H1 (cell line): ENCODE results near the gene STRN. TPM values are rescaled to one million over a fixed set of nuclear protein-coding genes. Genes with fewer than 3 reads are reported as not detected.

ENCODE experiments used
- CTCF ChIA-PET: fragments of 300-600 bp; sonication (Branson Sonifier 250); formaldehyde crosslinking; loops from one replicate; lab custom pipeline; 2021; ENCODE audit not compliant: partially characterized antibody; lab: Charles Lee
- POLR2A ChIA-PET: fragments of 300-600 bp; sonication (Branson Sonifier 250); formaldehyde crosslinking; loops from one replicate; lab custom pipeline; 2021; ENCODE audit warnings: inconsistent platforms; ENCODE audit not compliant: partially characterized antibody; lab: Charles Lee
- DNase-seq, 2 experiments: peaks; one replicate each; pipeline versions ENCODE4 v3.0.0 to v3.0.0-alpha.2; 2010 to 2022; ENCODE audit warnings: low spot score in 2 of 2, low read depth in 1 of 2, mixed read lengths in 1 of 2
- FAIRE-seq: peaks from 2 replicates; lab custom pipeline; 2011; peaks lifted over from hg19 to GRCh38; lab: Jason Lieb, UNC
- H2AFZ ChIP-seq: 2 replicates; pipeline ENCODE4 v1.8.1; 2012; ENCODE audit warnings: low read length, inconsistent platforms
- H2AK5ac ChIP-seq: 2 replicates; pipeline ENCODE4 v1.6.1; 2013; ENCODE audit warnings: low read depth, low read length
- H2BK120ac ChIP-seq: replicated peaks from 2 replicates; pipeline ENCODE3; 2013; ENCODE audit warnings: low read depth, low read length, inconsistent platforms
- H2BK12ac ChIP-seq: 2 replicates; pipeline ENCODE4 v1.6.1; 2013; ENCODE audit warnings: low read depth, low read length
- H2BK15ac ChIP-seq: 2 replicates; pipeline ENCODE4 v1.6.1; 2013; ENCODE audit warnings: low read length
- H2BK20ac ChIP-seq: 2 replicates; pipeline ENCODE4 v1.6.1; 2013; ENCODE audit warnings: low read length
- H2BK5ac ChIP-seq: 2 replicates; pipeline ENCODE4 v1.6.1; 2013; ENCODE audit warnings: low read depth, low read length
- H3K14ac ChIP-seq: 2 replicates; pipeline ENCODE4 v1.6.1; 2013; ENCODE audit warnings: inconsistent platforms; ENCODE audit not compliant: insufficient read length
- H3K18ac ChIP-seq: 2 replicates; pipeline ENCODE4 v1.6.1; 2013; ENCODE audit warnings: low read length; ENCODE audit errors: extremely low read depth
- H3K23ac ChIP-seq: 2 replicates; pipeline ENCODE4 v1.6.1; 2013; ENCODE audit warnings: inconsistent platforms; ENCODE audit not compliant: insufficient read length
- H3K23me2 ChIP-seq: 2 replicates; pipeline ENCODE4 v1.6.1; 2013; ENCODE audit warnings: low read depth, low read length
- H3K27ac ChIP-seq: 2 replicates; pipeline ENCODE4 v1.6.1; 2011; ENCODE audit warnings: low read depth, low read length, inconsistent platforms
- H3K27me3 ChIP-seq, 4 experiments: replicated peaks in 1 of 4; 1 replicate in 1 of 4; 2 replicates in 3 of 4; pipeline versions ENCODE4 v1.6.1 to v1.8.1; 2011 to 2013; ENCODE audit warnings: low read length in 3 of 4, mild to moderate bottlenecking in 3 of 4, inconsistent platforms in 2 of 4, mixed read lengths in 2 of 4, moderate library complexity in 1 of 4; ENCODE audit not compliant: control insufficient read depth in 3 of 4, insufficient read depth in 3 of 4; ENCODE audit errors: extremely low read depth in 1 of 4
- H3K36me3 ChIP-seq, 4 experiments: 2 replicates each; pipeline versions ENCODE4 v1.6.1 to v1.8.1; 2011 to 2013; ENCODE audit warnings: mild to moderate bottlenecking in 4 of 4, low read length in 3 of 4, moderate library complexity in 2 of 4, control low read depth in 1 of 4, inconsistent platforms in 1 of 4; ENCODE audit not compliant: insufficient read depth in 4 of 4, control insufficient read depth in 2 of 4
- H3K4ac ChIP-seq: replicated peaks from 2 replicates; pipeline ENCODE3; 2013; ENCODE audit warnings: low read length, low read depth, mixed read lengths, inconsistent platforms; ENCODE audit not compliant: insufficient read length
- H3K4me1 ChIP-seq, 4 experiments: replicated peaks in 1 of 4; 1 replicate in 1 of 4; 2 replicates in 3 of 4; pipeline versions ENCODE4 v1.6.1 to v1.8.1; 2011 to 2013; ENCODE audit warnings: low read length in 3 of 4, inconsistent platforms in 2 of 4, mixed read lengths in 1 of 4; ENCODE audit not compliant: insufficient read depth in 4 of 4, control insufficient read depth in 3 of 4
- H3K4me2 ChIP-seq, 2 experiments: 2 replicates each; pipeline versions ENCODE4 v1.6.1 to v1.8.1; 2011 to 2013; ENCODE audit warnings: low read depth in 2 of 2, low read length in 2 of 2, control low read depth in 1 of 2, inconsistent platforms in 1 of 2, mild to moderate bottlenecking in 1 of 2; ENCODE audit not compliant: insufficient read depth in 1 of 2
- H3K4me3 ChIP-seq, 4 experiments: fragments of 200-600, 300-600 bp in 1 of 4; sonication (generic), shearing (Covaris generic), sonication (Bioruptor Twin) in 1 of 4; 2 replicates each; pipeline versions ENCODE4 v1.5.1 to v1.8.1; 2011 to 2016; ENCODE audit warnings: low read length in 4 of 4, low read depth in 3 of 4, control low read depth in 2 of 4, inconsistent platforms in 2 of 4, mild to moderate bottlenecking in 2 of 4, mixed read lengths in 1 of 4, moderate library complexity in 1 of 4; ENCODE audit not compliant: insufficient read depth in 2 of 4; ENCODE audit errors: extremely low read depth in 1 of 4
- H3K56ac ChIP-seq: replicated peaks from 2 replicates; pipeline ENCODE3; 2013; ENCODE audit warnings: low read depth, mild to moderate bottlenecking, mixed read lengths, low read length, inconsistent platforms; ENCODE audit not compliant: insufficient read length
- H3K79me1 ChIP-seq: 2 replicates; pipeline ENCODE4 v1.6.1; 2013; ENCODE audit warnings: low read depth, low read length, control low read depth
- H3K79me2 ChIP-seq, 2 experiments: 2 replicates each; pipeline versions ENCODE4 v1.6.1 to v1.8.1; 2012 to 2013; ENCODE audit warnings: low read length in 2 of 2, mild to moderate bottlenecking in 2 of 2, inconsistent platforms in 1 of 2; ENCODE audit not compliant: insufficient read depth in 2 of 2, control insufficient read depth in 1 of 2
- H3K9ac ChIP-seq, 4 experiments: replicated peaks in 1 of 4; 1 replicate in 1 of 4; 2 replicates in 3 of 4; pipeline versions ENCODE4 v1.6.1 to v1.8.1; 2011 to 2013; ENCODE audit warnings: low read depth in 3 of 4, low read length in 3 of 4, control low read depth in 2 of 4, mild to moderate bottlenecking in 2 of 4, moderate library complexity in 2 of 4, inconsistent platforms in 1 of 4; ENCODE audit errors: extremely low read depth in 1 of 4
- H3K9me3 ChIP-seq, 2 experiments: 2 replicates each; pipeline versions ENCODE4 v1.6.1 to v1.8.1; 2012 to 2013; ENCODE audit warnings: mild to moderate bottlenecking in 2 of 2, moderate library complexity in 2 of 2, control low read depth in 1 of 2, inconsistent platforms in 1 of 2, low read depth in 1 of 2, low read length in 1 of 2, mixed read lengths in 1 of 2; ENCODE audit not compliant: insufficient read depth in 2 of 2
- H4K20me1 ChIP-seq, 2 experiments: replicated peaks in 1 of 2; 2 replicates each; pipeline versions ENCODE3 to v1.8.1; 2011 to 2013; ENCODE audit warnings: inconsistent platforms in 2 of 2, low read length in 2 of 2, mild to moderate bottlenecking in 1 of 2; ENCODE audit not compliant: insufficient read depth in 2 of 2, control insufficient read depth in 1 of 2
- H4K5ac ChIP-seq: 2 replicates; pipeline ENCODE4 v1.6.1; 2013; ENCODE audit warnings: low read length, low read depth, mixed read lengths, inconsistent platforms; ENCODE audit not compliant: insufficient read length
- H4K8ac ChIP-seq: 2 replicates; pipeline ENCODE4 v1.8.0; 2013; ENCODE audit warnings: mild to moderate bottlenecking, moderate library complexity, low read length, inconsistent platforms; ENCODE audit not compliant: insufficient read depth; ENCODE audit errors: extremely low read depth
- H4K91ac ChIP-seq: replicated peaks from 2 replicates; pipeline ENCODE3; 2013; ENCODE audit warnings: low read length, mixed read lengths, inconsistent platforms; ENCODE audit not compliant: insufficient read length
- CEBPB ChIP-seq: IDR thresholded peaks from 2 replicates; pipeline ENCODE4 v1.6.1; 2012; ENCODE audit warnings: low read depth, low read length
- CREB1 ChIP-seq: IDR thresholded peaks from 2 replicates; pipeline ENCODE4 v1.6.1; 2012; ENCODE audit warnings: inconsistent platforms
- EZH2 ChIP-seq: fragments of 200-600 bp; sonication (generic); IDR thresholded peaks from 2 replicates; pipeline ENCODE4 v1.7.1; 2012; ENCODE audit warnings: low read depth, mild to moderate bottlenecking, moderate library complexity, low read length, inconsistent platforms; ENCODE audit not compliant: severe bottlenecking
- HDAC6 ChIP-seq: IDR thresholded peaks from one replicate; pipeline ENCODE4 v1.7.1; 2012; ENCODE audit warnings: low read depth, mild to moderate bottlenecking, inconsistent platforms, low read length, moderate library complexity
- KDM4A ChIP-seq: IDR thresholded peaks from one replicate; pipeline ENCODE4 v1.7.1; 2012; ENCODE audit warnings: low read depth, mild to moderate bottlenecking, moderate library complexity, low read length, inconsistent platforms; ENCODE audit not compliant: severe bottlenecking
- TBP ChIP-seq: IDR thresholded peaks from 2 replicates; pipeline ENCODE4 v1.6.1; 2011; ENCODE audit warnings: low read depth, low read length, improper control_type of control experiment
- USF2 ChIP-seq: IDR thresholded peaks from 2 replicates; pipeline ENCODE4 v1.6.1; 2011; ENCODE audit warnings: low read length, improper control_type of control experiment
- polyA plus RNA-seq, 7 experiments: library from polyadenylated mRNA; depleted of rRNA in 3 of 7; stranded (reverse) in 5 of 7; unstranded in 2 of 7; fragments of >200 nt in 5 of 7; fragments of 200-250 nt in 2 of 7; gene quantifications; 1 replicate in 5 of 7; 2 replicates in 1 of 7; 4 replicates in 1 of 7; pipeline versions ENCODE4 v1.2.1 to v1.2.3, GENCODE V29; 2011 to 2013; ENCODE audit warnings: missing spikeins in 2 of 7, mixed read lengths in 2 of 7
- total RNA-seq: library from RNA; stranded (reverse); fragmentation: NEBNext Ultra II Directional; extraction: Animal tissue kit (Norgen Biotek cat#: 25700); gene quantifications from 2 replicates; pipeline ENCODE4 v1.2.1, GENCODE V29; 2021

The STRN gene
- total and polyA plus RNA-seq, 2 of the 8 experiments (the other 6 are each of a cell fraction or from before 2014, with no cell fraction given): 8.3 to 47.0 TPM

GRCh38 chr2:36843838-36844237 is 122.5 kb downstream of the STRN start:
- H3K27ac ChIP-seq: no peak overlapping the region
- no peak overlapping the region for H4K5ac ChIP-seq
- H3K79me2 ChIP-seq: no peaks in the 10 kb centered on the region
- no peak overlapping the region for H4K91ac ChIP-seq
- H3K4me2 ChIP-seq: no peak overlapping the region
- H2AFZ ChIP-seq: no peak overlapping the region
- H2BK20ac ChIP-seq: no peak overlapping the region
- no peak overlapping the region for H3K56ac ChIP-seq
- no peaks in the 10 kb centered on the region; the same call in 1 of the 2 replicates for H3K79me1 ChIP-seq
- H3K23me2 ChIP-seq: no peaks in the 10 kb centered on the region
- DNase-seq (no peak), FAIRE-seq (no peak)
- no peak overlapping the region for H2AK5ac ChIP-seq
- H3K9ac ChIP-seq: no peak overlapping the region
- H3K36me3 ChIP-seq: peaks cover 0 to 3% (median 1%) of the 10 kb centered on the region in 4 experiments; a peak in 3 of 8 replicates
- H2BK120ac ChIP-seq: no peak overlapping the region
- ChIA-PET CTCF (interaction anchor here (0.6 to 1.8 kb wide), 3 partner anchors 9 to 339 kb away, joined by 3 read pairs; no protein-coding TSS in a partner anchor), POLR2A (no interaction called here)
- H2BK5ac ChIP-seq: no peak overlapping the region
- H2BK12ac ChIP-seq: no peak overlapping the region
- no peaks in the 10 kb centered on the region for H3K9me3 ChIP-seq
- no peak overlapping the region for H4K8ac ChIP-seq
- no peak overlapping the region for H3K4ac ChIP-seq
- H3K4me1 ChIP-seq: peaks cover 0 to 5% (median 2%) of the 10 kb centered on the region in 4 experiments; a peak in 3 of 7 replicates
- no peak overlapping the region for H3K14ac ChIP-seq
- no peaks in the 10 kb centered on the region for H3K27me3 ChIP-seq
- no peak overlapping the region for H3K18ac ChIP-seq
- H4K20me1 ChIP-seq: no peaks in the 10 kb centered on the region
- no peak overlapping the region for H3K23ac ChIP-seq
- H2BK15ac ChIP-seq: no peak overlapping the region
- H3K4me3 ChIP-seq: no peak overlapping the region
- TF ChIP-seq TBP (no peak), HDAC6 (no peak), KDM4A (no peak), CEBPB (no peak), CREB1 (no peak), EZH2 (no peak), USF2 (no peak)
